DMS53 (cell line): ENCODE results near the gene LOXL1.
A peak's percentile ranks its signal among the peaks of the same experiment; 100 is the strongest.

Experiments used
- DNase-seq: peaks from one replicate; lab custom pipeline; 2025; lab: John Stamatoyannopoulos, UW

Gene LOXL1

DNA sequence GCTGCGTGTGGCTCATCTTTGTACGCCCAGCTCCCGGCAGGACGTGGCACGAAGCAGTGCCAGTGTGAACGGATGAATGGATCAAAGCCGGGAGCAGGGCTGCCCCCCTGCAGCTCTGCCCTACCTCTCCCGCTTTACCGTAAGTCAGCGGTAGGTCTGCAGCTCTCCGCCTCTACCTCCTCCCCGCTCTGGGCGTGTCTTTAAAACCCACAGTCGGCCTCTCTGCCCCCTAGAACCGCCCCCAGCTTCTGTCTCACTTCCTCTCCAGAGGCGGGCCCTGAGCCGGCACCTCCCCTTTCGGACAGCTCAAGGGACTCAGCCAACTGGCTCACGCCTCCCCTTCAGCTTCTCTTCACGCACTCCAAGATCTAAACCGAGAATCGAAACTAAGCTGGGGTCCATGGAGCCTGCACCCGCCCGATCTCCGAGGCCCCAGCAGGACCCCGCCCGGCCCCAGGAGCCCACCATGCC is 68.2 kb downstream of the LOXL1 start, which contains the start of gene PML:
TSS of gene PML (plus strand) at position 304 of the 471 bp plus-strand sequence. CDS start at position 401, 97 bp downstream.
- DNase-seq: peak; percentile 94

DNA sequence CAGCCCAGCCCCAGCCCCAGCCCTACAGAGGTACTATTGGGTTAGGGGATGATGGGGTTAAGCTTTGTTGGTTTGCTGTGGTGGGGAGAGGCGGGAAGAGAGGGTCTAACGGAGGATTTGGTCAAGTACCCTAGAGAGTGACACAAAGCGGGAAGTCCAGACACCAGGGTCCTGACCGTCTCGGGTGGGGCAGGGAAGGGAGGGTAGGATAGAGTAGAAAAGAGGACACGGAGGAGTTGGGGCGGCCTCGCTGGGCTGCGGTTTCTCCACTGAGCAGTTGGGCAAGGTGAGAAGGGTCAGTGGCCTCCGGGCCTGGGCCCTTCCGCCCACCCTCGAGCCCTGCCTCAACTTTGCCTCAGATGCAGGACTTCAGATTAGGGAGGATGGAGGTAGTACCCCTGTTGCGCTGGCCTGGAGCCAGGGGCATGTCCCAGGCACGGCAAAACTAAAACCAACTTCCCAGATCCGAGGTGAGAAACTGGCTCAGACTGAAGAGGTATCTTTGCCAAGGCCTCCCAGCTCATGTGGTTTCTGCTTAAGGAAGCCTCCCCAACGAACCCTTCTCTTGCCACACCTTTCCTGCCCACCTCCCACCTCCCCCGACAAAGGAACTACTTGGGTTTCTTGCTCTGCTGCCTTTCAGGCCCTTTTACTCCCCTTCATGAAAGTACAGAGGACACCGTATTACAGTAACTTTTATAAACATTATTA is 68.8 kb downstream of the LOXL1 start:
- peak; percentile 32 for DNase-seq

DNA sequence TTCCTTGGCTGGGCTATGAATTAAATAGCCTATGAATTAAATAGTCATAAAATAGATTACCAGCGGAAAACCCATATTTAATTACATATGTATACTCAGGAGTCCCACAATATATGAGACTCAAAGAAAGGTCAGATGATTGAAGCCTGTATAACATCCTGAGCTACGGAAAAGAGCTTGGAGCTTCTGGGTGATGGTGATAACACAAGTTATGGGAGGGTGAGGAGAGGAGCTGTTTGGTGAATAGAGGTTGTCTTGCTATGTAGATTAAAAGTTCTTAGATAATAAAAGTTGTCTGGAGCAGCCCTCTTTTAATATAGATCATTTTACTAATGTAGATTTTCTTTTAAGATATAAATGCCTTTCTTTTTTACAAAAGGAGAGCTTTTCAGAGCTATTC is 70.0 kb downstream of the LOXL1 start:
- no peak for DNase-seq

DNA sequence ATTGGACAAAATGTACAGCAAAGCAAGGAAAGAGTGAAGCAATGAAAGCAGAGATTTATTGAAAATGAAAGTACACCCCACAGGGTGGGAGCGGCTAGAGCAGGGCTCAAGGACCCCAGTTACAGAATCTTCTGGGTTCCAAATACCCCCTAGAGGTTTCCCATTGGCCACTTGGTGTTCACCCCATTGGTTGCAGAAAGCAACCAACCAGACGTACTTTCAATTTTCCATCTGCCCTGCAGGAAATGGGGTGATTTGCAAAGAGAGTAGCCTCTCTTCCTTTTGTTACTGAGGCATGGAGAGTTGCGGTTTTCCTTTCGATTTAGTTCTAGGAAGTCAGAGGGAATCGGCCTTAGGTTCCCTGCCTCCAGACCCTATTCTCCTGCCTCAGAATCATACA is 70.7 kb downstream of the LOXL1 start:
- no peak for DNase-seq

DNA sequence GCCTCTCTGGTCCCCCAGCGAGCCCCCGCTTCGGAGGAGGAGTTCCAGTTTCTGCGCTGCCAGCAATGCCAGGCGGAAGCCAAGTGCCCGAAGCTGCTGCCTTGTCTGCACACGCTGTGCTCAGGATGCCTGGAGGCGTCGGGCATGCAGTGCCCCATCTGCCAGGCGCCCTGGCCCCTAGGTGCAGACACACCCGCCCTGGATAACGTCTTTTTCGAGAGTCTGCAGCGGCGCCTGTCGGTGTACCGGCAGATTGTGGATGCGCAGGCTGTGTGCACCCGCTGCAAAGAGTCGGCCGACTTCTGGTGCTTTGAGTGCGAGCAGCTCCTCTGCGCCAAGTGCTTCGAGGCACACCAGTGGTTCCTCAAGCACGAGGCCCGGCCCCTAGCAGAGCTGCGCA is 71.7 kb downstream of the LOXL1 start:
- DNase-seq: no peak
